Keratinocyte (primary cell): Measurements from ENCODE around the gene IP6K2.

ENCODE experiments used
- EZH2 ChIP-seq: IDR thresholded peaks from one replicate; pipeline ENCODE4 v1.6.1; 2012; ENCODE audit warnings: inconsistent platforms, mild to moderate bottlenecking, low read length, moderate library complexity
- TF ChIP-seq, protein P1 (sequence below), 3 experiments: IDR thresholded peaks in 1 of 3; conservative IDR thresholded peaks in 1 of 3; optimal IDR thresholded peaks in 1 of 3; 2 replicates in 2 of 3; 3 replicates in 1 of 3; pipeline versions ENCODE3 to v1.5.1; 2011; ENCODE audit warnings: low read length in 3 of 3, mild to moderate bottlenecking in 3 of 3, moderate library complexity in 2 of 3, control low read depth in 1 of 3, inconsistent platforms in 1 of 3; ENCODE audit not compliant: insufficient read depth in 2 of 3; ENCODE audit errors: extremely low read depth in 1 of 3

DNA sequence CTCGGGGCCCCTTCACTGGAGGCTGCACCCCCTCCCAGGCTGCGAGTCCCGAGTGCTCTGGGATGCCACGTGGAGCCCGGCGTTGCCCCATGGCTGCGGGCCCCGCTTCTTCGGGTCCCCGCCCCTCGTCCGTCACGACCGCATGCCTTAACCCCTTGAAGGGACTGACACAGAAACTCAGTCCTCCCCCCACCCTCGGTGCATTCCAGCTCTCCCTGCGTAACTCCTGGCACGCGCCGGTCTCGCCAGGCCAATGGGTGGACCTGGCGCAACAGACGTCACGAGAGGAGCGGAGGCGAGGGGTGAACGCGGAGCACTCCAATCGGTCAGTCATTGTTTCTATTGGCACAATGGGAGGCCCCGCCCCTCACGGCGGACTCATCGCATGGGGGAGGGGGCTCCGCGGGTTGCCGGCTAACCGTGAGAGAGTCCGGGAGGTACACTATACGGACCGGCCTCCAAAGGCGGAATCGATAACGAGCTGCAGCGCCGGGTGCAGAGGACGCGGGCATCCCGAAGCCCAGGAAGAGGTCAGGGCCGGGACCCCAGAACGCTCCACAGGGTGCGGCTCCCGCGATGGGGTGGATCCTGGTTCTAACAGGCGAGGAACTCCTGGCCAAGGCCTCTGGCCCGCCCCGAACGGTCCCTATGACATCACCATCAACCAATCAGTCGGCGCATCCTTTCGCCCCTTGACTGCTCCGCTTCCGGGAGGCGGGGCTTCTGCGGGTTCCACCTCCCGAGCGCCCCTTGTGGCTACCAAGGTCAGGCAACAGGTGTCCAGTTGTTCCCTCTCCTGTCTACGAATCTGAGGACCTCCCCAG, 53.3 kb downstream of the IP6K2 start:
- TF ChIP-seq, protein P1, sequence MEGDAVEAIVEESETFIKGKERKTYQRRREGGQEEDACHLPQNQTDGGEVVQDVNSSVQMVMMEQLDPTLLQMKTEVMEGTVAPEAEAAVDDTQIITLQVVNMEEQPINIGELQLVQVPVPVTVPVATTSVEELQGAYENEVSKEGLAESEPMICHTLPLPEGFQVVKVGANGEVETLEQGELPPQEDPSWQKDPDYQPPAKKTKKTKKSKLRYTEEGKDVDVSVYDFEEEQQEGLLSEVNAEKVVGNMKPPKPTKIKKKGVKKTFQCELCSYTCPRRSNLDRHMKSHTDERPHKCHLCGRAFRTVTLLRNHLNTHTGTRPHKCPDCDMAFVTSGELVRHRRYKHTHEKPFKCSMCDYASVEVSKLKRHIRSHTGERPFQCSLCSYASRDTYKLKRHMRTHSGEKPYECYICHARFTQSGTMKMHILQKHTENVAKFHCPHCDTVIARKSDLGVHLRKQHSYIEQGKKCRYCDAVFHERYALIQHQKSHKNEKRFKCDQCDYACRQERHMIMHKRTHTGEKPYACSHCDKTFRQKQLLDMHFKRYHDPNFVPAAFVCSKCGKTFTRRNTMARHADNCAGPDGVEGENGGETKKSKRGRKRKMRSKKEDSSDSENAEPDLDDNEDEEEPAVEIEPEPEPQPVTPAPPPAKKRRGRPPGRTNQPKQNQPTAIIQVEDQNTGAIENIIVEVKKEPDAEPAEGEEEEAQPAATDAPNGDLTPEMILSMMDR (optimal IDR thresholded peaks at IDR 0.05 in 1 of 3, IDR thresholded peaks at IDR 0.05 in 1 of 3, conservative IDR thresholded peaks at IDR 0.05 in 1 of 3; ENCODE audit: extremely low read depth in 1 of 3, insufficient read depth in 2 of 3, low read length in 3 of 3), result peak in 2 of 3 experiments; percentile 85 to 88
- no peak for TF ChIP-seq EZH2
